NCI-H1105 (cell line): Measurements from ENCODE around the gene DNMT3A.
"Not testable (repeated sequence)": the region's sequence is repeated elsewhere in the genome, so short reads cannot be mapped to it uniquely, and the experiment has no call there.

Experiments
- DNase-seq: peaks from one replicate; lab custom pipeline; 2025; lab: John Stamatoyannopoulos, UW

The DNMT3A gene

GRCh38 chr2:25283921-25284320 is 57.8 kb downstream of the DNMT3A start:
- no peak for DNase-seq

GRCh38 chr2:25281941-25282340 is 59.8 kb downstream of the DNMT3A start:
- no peak for DNase-seq

- no peak for DNase-seq
Observed at GRCh38 chr2:25281522-25281921, 60.2 kb downstream of the DNMT3A start.

GRCh38 chr2:25280051-25280687 is 61.6 kb downstream of the DNMT3A start:
- DNase-seq = no peak

GRCh38 chr2:25279091-25279651 is 62.6 kb downstream of the DNMT3A start:
- DNase-seq = peak; percentile 63

GRCh38 chr2:25276569-25277465 is 64.9 kb downstream of the DNMT3A start:
- DNase-seq = no peak

- DNase-seq = no peak
Observed at GRCh38 chr2:25275575-25275965, 66.2 kb downstream of the DNMT3A start.

GRCh38 chr2:25274868-25275574 is 66.7 kb downstream of the DNMT3A start:
- no peak for DNase-seq

GRCh38 chr2:25273985-25274535 is 67.7 kb downstream of the DNMT3A start:
- no peak for DNase-seq

- not testable (repeated sequence) for DNase-seq
Observed at GRCh38 chr2:25272705-25273104, 69.0 kb downstream of the DNMT3A start.

GRCh38 chr2:25270061-25270460 is 71.7 kb downstream of the DNMT3A start:
- DNase-seq = no peak

- DNase-seq = no peak
Observed at GRCh38 chr2:25269233-25269632, 72.5 kb downstream of the DNMT3A start.

- DNase-seq = no peak
Observed at GRCh38 chr2:25268139-25268538, 73.6 kb downstream of the DNMT3A start.

- DNase-seq = no peak
Observed at GRCh38 chr2:25266399-25266798, 75.3 kb downstream of the DNMT3A start.

GRCh38 chr2:25265802-25266201 is 75.9 kb downstream of the DNMT3A start:
- no peak for DNase-seq

- DNase-seq = no peak
Observed at GRCh38 chr2:25265001-25265400, 76.7 kb downstream of the DNMT3A start.

GRCh38 chr2:25262288-25262687 is 79.4 kb downstream of the DNMT3A start:
- no peak for DNase-seq

- no peak for DNase-seq
Observed at GRCh38 chr2:25259737-25260124, 82.0 kb downstream of the DNMT3A start.

- no peak for DNase-seq
Observed at GRCh38 chr2:25258847-25259736, 82.6 kb downstream of the DNMT3A start.

- DNase-seq = no peak
Observed at GRCh38 chr2:25257931-25258846, 83.5 kb downstream of the DNMT3A start.
